GM19467 (cell line): ENCODE data around the gene HUNK.

Experiments
- ATAC-seq: cut with Tn5 transposase; IDR thresholded peaks from one replicate; pipeline ENCODE4 v1.9.1; 2021; ENCODE audit warnings: mild to moderate bottlenecking, moderate library complexity; ENCODE audit not compliant: unreplicated experiment

The HUNK gene

DNA sequence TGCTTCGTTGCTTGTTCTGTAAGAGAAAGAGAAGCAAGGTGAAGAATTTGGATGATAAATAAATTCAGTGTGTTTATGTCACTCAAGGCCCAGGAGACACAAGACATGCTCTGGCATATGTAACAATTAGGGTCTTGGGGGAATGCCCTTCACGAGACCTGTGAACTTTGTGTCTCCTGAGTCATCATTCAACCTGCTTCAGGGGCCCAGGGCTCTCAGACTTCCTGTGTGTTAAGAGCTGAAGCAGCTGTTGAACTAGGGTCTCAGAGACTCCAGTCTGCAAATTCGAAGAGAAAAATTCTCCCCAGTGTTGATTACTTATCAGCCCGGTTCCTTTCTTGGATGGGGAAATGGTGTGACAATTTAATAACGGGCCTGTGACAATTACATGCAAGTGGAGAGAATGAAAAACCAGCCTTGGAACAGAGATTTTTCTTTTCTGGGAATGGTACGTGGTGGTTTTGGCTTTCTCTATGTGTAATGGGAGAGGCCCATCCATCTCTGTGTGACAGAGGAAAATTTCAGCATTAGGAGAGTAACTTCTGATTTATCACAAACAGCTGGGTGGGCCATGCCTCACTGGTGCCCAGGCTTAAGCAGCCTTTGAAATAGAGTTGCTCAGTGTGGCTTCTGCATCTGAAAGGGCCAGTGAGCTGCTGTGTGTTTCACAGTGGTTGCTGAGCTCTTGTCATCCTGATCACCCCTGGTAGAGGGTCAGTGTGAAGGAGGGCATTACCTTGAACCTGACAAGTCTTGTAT lies 22.4 kb downstream of the HUNK start:
- no peak for ATAC-seq

DNA sequence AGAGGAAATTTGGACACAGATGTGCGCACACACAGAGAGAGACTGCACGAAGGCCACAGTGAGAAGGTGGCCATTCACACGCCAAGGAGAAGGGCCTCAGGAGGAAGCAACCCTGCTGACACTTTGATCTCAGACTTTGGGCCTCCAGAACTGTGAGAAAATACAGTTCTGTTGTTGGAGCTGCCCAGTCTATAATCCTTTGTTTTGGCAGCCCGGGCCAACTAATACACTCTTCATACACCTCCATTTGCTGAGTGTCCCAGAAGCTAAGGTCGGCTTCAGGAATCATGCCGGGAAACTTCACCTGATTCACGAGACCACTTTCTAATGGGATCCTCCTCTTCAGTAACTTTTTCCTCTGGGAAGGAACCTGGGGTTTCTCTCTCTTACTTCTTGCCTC lies 23.2 kb downstream of the HUNK start:
- ATAC-seq, result no peak

DNA sequence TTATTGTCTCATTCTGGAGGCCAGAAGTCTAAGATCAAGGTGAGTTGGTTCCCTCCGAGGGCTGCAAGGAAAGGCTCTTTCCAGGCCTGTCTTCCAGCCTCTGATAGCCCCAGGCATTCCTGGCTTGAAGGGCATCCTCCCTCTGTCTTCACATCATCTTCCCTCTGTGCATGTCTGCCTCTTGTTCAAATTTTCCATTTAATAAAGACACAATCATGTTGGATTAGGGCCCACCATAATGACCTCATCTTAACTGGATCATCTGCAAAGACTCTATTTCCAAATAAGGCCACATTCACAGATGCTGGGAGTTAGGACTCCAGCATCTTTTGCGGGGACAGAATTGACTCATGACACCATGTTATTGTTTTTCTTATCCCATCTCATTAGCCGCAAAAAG lies 24.5 kb downstream of the HUNK start:
- ATAC-seq, result no peak

DNA sequence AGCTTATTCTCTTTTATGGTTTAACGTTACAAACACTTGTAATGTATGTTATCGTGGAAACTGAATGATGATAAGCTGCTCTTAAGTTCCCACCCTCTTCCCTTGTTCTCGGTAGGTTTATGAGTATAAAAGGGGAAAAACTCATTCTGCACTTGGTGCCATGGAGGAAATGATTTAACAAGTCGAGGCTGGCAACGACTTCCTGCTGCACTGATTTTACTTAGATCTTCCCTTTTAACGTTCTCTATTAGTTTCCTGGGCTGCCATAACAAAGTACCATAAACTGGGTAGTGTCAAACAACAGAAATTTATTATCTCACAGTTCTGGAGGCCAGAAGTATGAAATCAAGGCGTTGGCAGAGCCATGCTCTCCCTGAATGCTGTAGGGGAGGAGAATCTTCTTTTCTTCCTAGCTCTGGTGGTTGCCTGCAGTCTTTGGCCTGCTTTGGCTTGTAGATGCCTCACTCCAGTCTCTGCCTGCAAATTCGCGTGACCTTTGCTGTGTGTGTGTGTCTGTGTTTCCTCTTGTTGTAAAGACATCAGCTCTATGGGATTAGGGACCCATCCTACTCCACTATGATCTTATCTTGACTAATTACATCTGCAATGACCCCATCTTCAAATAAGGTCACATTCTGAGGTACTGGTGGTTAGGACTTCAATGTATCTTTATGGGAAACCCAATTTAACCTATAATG lies 26.3 kb downstream of the HUNK start:
- no peak for ATAC-seq

DNA sequence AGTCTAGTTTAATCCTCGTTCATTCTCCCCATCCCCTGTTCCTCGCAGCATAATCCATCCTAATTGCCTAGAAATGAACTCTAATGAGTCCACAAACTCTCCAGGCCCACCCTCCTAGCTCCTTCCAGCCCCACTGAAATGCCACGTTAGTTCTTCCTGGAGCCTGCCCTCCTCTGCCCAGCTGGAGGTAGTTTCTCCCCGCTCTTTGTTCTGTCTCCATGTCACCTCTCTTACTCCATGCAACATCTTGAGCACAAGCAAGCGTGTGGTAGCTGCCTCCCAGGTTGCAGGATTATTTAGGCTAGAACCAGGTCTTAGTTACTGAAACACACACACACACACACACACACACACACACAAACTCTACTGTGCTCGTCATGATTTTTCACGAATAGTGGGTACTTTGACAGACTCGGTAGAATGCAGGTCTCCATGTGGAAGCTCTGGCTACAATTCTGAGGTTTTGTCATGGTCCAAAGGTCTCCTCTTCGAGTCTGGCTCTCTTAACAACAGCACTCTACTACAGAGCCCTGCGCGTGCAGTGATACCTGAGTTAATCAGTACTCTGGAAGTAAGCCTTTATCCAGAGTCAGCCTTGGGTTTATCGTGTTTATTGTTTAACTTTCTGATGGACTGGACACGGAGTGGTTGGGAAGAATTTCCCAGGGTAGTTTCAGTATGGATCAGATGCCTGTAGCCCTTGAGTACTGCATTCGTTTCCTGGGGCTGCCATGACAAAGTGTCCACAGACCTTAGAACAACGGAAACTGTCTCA lies 27.5 kb downstream of the HUNK start:
- no peak for ATAC-seq

DNA sequence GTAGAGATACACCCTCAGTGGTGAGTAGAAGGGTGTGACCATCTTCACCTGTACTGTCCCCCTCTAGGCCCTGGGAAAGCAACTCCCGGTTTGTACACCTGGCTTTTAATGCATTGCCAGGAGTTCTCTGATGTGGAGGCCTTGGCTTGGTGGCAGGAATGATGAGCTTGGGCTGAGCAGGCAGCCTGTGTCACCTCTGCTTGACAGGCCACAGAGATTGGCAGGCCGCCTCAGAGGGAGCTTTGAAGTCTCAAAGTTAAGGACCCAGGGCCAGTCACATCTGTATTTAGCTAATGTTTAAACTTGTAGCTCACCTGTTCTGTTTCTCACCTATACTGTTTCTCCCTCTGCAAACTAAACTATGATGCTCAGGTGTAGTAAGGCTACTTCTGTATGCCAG lies 28.5 kb downstream of the HUNK start:
- ATAC-seq, result no peak

DNA sequence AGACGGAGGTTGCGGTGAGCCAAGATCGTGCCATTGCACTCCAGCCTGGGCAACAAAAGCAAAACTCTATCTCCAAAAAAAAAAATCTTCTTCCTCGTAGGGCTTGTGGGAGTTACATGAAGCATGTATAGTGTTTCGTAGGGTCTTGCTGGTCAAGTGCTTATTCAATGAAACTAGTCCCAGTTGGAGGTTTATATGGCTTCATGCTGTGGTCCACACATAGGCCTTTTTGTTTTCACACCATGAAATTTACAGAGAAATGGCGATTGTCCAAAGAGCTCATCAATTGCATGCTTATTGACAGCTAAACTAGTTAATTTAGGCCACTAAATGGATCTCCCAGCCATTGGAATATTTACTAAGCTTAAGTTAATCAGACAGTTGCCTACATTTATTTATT lies 29.6 kb downstream of the HUNK start:
- ATAC-seq, result no peak

DNA sequence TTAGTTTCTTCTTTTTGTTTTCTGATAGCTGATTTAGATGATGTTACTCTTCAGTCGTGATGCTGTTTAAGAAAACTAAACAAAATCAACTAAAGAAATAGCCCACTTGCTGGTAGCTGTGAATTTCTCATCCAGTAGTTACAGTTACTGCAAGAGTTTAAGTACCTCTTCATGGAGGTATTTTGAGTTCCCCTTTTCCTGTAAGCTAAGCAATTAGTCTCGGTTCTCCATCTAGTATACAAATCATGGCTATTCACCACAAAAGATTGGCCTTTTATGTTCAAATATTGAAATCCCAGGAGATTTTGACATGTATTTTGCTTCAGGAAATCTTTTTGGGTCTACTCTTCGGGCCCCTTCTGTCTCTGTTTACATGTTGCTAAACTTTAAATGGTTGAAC lies 31.1 kb downstream of the HUNK start:
- no peak for ATAC-seq

DNA sequence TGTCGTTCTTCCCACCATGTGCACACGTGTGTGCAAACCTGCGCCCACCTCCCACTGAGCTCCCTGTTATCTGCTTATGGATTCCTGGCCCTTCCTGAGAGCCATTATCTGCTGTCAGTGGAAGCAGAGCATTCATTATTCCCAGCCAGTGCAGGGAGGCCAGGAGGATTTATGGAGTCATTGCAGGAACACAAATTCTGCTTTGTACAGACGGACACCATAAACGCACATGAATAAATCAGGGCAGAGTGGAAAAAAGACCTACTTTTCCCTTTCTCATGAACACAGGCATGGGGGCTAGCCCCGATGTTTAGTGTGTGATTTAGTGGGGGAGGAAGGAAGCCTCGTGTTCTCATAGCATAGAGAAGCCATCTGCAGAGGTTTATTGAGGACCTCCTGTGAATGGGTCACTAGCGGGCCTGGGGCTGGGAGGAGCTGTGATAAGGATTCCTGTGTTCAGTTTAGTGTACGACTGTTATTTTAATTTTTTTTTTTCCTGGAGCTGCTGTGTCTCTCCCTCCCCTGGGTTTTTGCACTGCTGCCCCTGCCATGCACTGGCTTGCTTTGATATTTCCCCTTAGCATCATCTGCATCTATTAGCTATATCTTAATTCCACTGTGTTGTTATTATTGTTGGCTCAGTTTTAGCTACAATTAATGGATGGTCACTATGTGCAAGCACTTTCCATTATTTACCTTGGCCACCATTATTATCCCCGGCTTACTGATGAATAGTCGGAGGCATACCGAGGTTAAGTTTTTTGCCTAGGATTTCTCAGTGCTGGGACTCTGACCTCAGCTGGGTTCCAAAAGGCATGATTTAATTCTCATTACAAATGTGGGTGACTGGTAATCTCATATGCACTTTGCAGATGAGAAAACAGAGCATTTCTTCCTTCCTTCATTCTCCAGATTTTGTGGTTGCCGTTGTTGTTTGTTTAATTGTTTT lies 33.0 kb downstream of the HUNK start:
- no peak for ATAC-seq

DNA sequence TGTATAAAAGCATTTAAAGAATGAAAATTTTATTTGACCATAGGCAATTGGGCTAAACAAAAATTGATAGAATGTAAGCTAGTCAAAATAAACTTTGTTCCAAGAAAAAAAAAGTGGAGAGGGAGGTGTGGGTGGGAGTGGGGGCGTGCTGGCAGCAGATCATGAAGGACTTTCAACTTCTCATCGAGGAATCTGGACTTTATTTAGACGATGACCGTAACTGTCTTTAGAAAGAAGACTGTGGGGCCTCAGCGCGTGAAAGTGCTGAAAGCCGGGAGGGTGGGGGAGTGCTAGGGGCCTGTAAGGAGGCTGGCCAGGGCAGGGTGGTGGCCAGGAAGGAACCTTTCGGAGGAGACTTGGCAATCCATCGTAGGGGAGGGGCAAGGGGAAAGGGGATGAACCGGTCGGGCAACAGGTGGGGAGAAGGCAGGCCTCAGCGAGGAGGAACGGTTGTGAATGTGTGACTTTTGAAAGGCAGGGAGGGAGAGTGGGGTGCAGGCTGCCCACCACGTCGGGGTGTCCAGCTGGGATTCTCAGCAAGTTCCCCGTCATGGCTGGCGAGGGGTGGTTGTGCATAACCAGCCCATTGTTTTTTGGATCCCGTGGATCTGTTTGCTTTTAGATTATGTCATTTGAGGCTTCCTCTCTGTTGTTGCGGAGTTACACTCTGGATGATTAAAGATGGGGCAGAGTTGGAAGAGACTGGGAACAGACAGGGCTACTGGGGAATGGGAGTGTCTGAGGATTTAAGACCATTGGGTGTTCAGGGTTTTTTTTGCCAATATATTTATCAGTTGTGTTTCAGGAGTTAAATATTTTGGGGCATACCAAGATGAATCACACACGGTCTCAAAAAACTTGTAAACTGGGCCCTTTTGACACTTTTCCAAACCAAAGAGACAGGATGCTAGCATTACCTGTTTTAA lies 35.5 kb downstream of the HUNK start:
- ATAC-seq, result no peak

DNA sequence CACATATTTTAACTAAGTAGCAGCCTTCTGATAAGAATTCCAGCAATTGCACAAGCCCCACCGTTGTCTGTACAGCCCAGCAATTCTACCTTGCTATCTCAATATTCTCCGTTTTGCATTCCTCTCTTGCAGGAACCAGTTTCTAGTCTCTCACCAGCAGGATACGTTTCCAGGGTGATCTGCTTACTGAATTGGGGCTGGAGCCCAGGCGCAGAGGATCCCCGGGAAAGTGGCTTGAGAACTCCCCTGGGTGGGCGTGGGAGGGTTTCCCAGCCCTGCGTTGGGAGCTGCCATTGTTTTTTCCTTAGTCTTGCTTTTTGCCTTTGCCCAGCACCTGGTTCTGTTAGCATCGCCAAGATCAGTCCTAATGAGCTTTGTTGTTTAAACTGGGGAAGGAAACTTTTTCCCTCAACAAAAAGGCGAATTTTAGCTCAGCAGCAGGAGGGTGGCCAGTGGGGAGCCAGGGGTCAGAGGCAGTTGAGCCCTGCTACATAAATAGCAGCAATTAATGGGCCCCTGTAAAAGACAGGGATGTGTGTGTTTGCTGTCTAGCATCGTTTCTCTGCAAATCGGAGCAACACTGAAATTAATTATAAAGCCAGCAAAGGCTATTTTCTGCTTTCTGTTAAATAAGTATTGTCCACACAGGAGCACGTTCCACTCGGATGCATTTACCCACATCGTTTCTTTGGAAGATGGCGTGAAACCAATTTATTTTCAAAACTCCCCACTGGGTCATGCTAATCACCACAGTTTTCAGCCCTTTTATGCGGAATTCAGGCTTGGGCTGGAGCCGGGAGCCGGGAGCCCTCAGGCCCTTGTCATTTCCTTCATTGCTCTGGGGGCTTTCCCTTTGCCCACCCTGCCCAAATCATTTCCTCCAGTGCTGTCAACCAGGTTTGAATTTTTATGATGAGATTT lies 36.6 kb downstream of the HUNK start:
- ATAC-seq, result no peak

DNA sequence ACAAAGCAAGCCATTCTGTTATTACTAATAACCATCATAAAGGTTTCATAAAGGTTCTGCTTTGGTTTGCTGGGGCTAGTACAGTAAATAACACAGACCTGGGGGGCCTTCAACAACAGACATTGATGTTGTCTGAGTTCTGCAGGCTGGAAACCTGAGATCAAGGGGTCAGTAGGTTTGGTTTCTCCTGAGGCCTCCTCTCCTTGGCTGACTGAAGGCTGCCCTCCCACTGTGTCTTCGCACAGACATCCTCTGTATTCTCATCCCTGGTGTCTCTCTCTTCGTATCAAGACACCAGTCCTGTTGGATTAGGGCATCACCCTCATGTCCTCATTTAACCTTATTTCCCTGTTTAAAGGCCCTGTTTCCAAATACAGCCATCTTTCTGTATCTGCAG lies 37.3 kb downstream of the HUNK start:
- ATAC-seq, result no peak

DNA sequence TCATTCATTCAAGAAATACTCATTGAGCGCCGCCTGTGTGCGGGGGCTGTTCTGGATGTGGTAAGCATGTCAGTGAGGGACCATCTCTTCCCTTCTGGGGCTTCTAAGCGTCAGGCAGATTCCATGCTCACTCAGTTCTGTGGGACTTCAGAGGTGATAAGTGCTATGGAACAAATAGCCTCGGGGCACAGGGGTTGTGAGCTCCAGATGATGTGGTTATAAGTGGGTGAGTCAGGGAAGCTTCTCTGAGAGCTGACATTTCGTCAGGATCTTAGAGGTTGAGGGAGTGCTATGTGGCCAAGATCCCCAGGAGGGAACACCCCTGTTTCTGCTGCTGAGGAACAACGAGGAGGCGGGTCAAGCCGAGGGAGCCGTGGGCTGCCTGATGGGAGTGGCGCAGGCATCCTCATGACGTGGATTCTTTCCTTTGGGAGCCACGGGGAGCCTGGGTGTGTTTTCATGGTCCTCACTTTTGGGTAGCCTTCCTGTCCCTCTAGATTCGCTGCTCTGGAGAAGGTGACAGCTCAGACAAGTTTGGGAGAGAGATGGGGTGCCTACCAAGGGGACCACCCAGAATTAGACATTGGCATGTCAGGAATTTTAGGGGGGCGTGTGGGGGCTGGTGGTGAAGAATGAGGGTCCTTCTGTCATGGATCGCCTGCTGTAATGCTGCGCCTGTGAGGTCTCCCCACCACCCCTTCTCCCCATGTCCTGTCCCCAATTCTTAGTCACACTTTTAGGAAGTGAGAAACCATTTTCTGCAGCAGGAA lies 38.5 kb downstream of the HUNK start:
- no peak for ATAC-seq

DNA sequence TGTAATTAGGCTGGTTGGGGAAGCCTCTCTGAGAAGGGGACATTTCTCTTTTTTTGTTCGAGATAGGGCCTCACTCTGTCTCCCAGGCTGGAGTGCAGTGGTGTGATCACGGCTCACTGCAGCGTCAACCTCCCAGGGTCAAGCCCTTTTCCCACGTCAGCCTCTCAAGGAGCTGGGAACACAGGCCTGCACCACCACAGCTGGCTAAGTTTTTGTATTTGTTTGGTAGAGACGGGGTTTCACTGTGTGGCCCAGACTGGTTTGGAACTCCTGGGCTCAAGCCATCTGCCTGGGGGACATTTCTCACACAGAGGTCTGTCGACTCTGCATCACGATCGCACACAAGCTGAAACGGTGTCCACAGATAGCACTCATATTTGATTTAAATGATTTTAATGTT lies 39.7 kb downstream of the HUNK start:
- ATAC-seq, result no peak

DNA sequence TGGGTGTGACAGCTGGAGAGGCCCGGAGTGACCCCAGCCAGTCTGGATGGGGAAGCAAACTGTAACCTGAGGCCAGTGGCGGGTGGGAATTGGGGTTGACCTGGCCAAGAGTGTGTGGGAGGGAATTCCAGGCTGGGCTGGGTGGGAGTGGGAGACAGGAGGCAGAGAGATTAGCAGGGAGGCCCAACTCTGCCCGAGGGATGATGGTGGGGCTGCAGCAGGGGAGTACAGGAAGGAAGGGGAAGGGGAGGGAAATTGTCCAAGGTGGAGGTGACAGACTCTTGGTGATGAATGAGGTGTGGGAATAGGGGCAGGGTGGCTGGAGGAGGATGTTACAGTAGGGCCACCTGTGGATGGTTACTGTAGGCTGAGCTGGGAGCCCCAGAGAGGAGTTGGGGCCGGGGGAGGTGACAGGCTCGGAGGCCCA lies 40.4 kb downstream of the HUNK start:
- ATAC-seq, result no peak

DNA sequence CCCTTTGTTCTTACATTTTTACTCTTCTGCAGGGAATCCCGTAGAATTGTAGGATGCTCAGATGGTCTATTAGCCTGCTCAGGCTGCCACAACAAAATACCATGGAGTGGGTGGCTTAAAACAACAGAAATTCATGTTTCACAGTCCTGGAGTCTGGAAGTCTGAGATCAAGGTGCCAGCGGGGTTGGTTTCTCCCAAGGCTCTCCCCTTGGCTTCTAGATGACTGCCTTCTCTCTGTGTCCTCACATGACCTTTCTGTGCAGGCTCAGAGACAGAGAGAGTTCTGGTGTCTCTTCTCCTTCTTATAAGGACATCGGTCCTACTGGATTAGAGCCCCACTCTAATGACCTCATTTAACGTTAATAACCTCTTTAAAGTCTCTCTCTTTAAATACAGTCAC lies 41.7 kb downstream of the HUNK start:
- no peak for ATAC-seq

DNA sequence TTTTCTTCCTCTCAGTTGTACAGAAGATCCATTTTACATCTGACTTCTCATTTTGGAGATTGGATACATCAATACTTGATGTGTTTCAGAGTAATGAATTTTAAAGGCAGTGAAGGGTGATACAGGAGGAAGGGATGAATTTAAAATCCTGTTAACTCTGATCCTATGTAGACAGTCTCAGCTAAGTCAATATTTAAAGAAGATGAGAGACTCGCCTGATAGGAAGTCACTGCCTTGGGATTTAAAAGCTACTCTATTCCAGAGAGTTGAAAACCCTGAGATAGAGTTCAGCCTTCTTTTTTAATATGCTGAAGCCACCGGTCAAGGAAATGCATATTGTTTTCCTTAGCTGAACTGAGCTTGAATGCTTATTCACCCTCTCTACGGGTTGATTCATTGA lies 42.7 kb downstream of the HUNK start:
- ATAC-seq, result no peak

DNA sequence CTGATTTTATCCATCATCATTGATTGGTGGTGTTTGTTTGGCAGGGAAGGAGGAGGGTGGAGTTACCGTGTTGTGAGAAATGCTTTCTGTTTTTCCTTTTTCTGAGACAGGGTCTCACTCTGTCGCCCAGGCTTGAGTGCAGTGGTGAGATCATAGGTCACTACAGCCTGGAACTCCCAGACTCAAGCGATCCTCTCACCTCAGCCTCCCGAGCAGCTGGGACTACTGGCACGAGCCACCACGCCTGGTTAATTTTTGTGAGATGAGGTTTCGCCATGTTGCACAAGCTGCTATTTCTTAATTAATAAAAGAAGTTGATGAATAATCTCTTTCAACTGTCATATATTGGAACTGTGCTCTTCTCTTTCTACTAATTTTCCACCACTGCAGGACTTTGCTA lies 44.3 kb downstream of the HUNK start:
- ATAC-seq, result no peak
